Measurements from ENCODE around the gene ASTL. TPM values are rescaled to one million over a fixed set of nuclear protein-coding genes. Genes with fewer than 3 reads are reported as not detected.

ASTL gene
- total RNA-seq, 1 donor from 2014 or later, result not detected

- Mint-ChIP-seq H3K4me3 (ENCODE audit: unreplicated experiment) (no peak overlapping the region), H3K27me3 (ENCODE audit: unreplicated experiment) (peaks cover 8% of the 10 kb centered on the region), H3K9me3 (ENCODE audit: unreplicated experiment) (peaks cover 4% of the 10 kb centered on the region), H3K36me3 (ENCODE audit: unreplicated experiment) (peaks cover 11% of the 10 kb centered on the region), H3K27ac (ENCODE audit: unreplicated experiment) (no peak overlapping the region), H3K4me1 (ENCODE audit: low read depth, unreplicated experiment) (peaks cover 12% of the 10 kb centered on the region)
- no peak for DNase-seq
- TF ChIP-seq, protein P1, sequence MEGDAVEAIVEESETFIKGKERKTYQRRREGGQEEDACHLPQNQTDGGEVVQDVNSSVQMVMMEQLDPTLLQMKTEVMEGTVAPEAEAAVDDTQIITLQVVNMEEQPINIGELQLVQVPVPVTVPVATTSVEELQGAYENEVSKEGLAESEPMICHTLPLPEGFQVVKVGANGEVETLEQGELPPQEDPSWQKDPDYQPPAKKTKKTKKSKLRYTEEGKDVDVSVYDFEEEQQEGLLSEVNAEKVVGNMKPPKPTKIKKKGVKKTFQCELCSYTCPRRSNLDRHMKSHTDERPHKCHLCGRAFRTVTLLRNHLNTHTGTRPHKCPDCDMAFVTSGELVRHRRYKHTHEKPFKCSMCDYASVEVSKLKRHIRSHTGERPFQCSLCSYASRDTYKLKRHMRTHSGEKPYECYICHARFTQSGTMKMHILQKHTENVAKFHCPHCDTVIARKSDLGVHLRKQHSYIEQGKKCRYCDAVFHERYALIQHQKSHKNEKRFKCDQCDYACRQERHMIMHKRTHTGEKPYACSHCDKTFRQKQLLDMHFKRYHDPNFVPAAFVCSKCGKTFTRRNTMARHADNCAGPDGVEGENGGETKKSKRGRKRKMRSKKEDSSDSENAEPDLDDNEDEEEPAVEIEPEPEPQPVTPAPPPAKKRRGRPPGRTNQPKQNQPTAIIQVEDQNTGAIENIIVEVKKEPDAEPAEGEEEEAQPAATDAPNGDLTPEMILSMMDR (IDR thresholded peaks at IDR 0.05; ENCODE audit: partially characterized antibody, unreplicated experiment), result no peak
Measured at GRCh38 chr2:96093528-96093927, 44.8 kb downstream of the ASTL start.

GRCh38 chr2:96092951-96093350 is 45.4 kb downstream of the ASTL start:
- H3K9me3 Mint-ChIP-seq (ENCODE audit: unreplicated experiment), result peaks cover 5% of the 10 kb centered on the region
- H3K36me3 Mint-ChIP-seq (ENCODE audit: unreplicated experiment), result peaks cover 11% of the 10 kb centered on the region

DNA sequence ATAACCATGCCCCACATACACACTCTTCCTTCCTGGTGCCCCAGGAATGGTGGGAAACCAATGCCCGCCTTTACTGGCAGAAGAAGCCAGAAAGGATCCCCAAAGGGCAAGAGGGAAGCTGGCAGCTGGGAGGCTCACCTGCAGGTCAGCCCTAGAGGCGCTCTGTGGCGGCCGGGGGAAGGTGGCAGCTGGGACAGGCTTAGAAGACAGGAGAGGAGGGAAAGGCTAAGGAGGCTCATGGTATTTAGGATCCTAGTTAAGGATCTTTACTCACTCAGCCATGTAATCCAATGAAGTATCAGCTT is 45.8 kb downstream of the ASTL start:
- Mint-ChIP-seq H3K27me3 (ENCODE audit: unreplicated experiment) (peaks cover 11% of the 10 kb centered on the region), H3K4me3 (ENCODE audit: unreplicated experiment) (no peak overlapping the region), H3K27ac (ENCODE audit: unreplicated experiment) (no peak overlapping the region), H3K9me3 (ENCODE audit: unreplicated experiment) (peaks cover 7% of the 10 kb centered on the region), H3K36me3 (ENCODE audit: unreplicated experiment) (peaks cover 10% of the 10 kb centered on the region), H3K4me1 (ENCODE audit: low read depth, unreplicated experiment) (peaks cover 17% of the 10 kb centered on the region)
- no peak for DNase-seq
- TF ChIP-seq, protein P1 (IDR thresholded peaks at IDR 0.05; ENCODE audit: partially characterized antibody, unreplicated experiment), result no peak

More at GRCh38 chr2:96092951-96093350, 45.4 kb downstream of the ASTL start:
- DNase-seq, result no peak
- H3K27ac Mint-ChIP-seq (ENCODE audit: unreplicated experiment), result no peak overlapping the region
- peaks cover 14% of the 10 kb centered on the region for H3K4me1 Mint-ChIP-seq (ENCODE audit: low read depth, unreplicated experiment)
- TF ChIP-seq, protein P1 (IDR thresholded peaks at IDR 0.05; ENCODE audit: partially characterized antibody, unreplicated experiment), result no peak
- H3K4me3 Mint-ChIP-seq (ENCODE audit: unreplicated experiment), result no peak overlapping the region
- H3K27me3 Mint-ChIP-seq (ENCODE audit: unreplicated experiment), result peaks cover 9% of the 10 kb centered on the region

- peak; percentile 26 for DNase-seq
- Mint-ChIP-seq H3K27ac (ENCODE audit: unreplicated experiment) (peak overlapping the region; percentile 52), H3K4me1 (ENCODE audit: low read depth, unreplicated experiment) (peaks cover 17% of the 10 kb centered on the region), H3K9me3 (ENCODE audit: unreplicated experiment) (peaks cover 3% of the 10 kb centered on the region), H3K27me3 (ENCODE audit: unreplicated experiment) (peaks cover 11% of the 10 kb centered on the region), H3K4me3 (ENCODE audit: unreplicated experiment) (no peak overlapping the region), H3K36me3 (ENCODE audit: unreplicated experiment) (peaks cover 4% of the 10 kb centered on the region)
- TF ChIP-seq, protein P1 (IDR thresholded peaks at IDR 0.05; ENCODE audit: partially characterized antibody, unreplicated experiment), result no peak
Measured at GRCh38 chr2:96091711-96092572, 46.4 kb downstream of the ASTL start.

DNA sequence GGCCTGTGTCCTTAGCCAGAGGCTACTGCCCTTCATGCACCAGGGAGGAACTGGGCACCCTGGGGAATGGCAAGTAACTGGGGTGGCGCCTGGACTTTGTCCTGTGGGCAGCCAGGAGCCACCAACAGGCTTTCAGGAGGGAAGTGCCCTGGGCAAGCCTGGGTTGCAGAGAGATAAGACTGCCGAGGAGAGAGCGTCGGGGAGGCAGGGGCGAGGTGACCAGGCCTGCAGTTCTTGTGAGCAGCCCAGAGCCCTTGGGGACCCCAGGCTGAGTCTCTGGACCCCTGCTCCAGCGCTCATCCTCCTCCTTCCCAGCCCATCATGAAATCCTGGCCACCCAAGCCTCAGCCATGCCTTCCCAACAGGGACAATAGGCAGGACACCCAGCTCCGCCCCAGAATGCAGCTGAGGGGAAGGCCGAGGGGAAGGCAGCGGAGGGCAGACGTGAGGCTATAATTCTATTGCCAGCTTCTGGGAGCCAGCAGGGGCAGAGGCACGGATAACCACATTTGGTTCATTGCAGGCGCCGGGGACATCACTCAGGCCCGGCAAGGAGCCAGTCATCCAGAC is 47.1 kb downstream of the ASTL start:
- Mint-ChIP-seq H3K27ac (ENCODE audit: unreplicated experiment) (peak overlapping the region; percentile 70), H3K36me3 (ENCODE audit: unreplicated experiment) (no peaks in the 10 kb centered on the region), H3K4me3 (ENCODE audit: unreplicated experiment) (no peak overlapping the region), H3K4me1 (ENCODE audit: low read depth, unreplicated experiment) (peaks cover 17% of the 10 kb centered on the region), H3K27me3 (ENCODE audit: unreplicated experiment) (peaks cover 11% of the 10 kb centered on the region), H3K9me3 (ENCODE audit: unreplicated experiment) (peaks cover 3% of the 10 kb centered on the region)
- TF ChIP-seq, protein P1 (IDR thresholded peaks at IDR 0.05; ENCODE audit: partially characterized antibody, unreplicated experiment), result no peak
- DNase-seq, result peak; percentile 14
